ENCODE measurements around the gene DEPP1. TPM values are rescaled to one million over a fixed set of nuclear protein-coding genes. Genes with fewer than 3 reads are reported as not detected.

DEPP1 gene
- total and polyA plus RNA-seq, 2 donors (not counting 3 experiments of a cell fraction or from before 2014, with no cell fraction given) = 364 to 951 TPM

DNA sequence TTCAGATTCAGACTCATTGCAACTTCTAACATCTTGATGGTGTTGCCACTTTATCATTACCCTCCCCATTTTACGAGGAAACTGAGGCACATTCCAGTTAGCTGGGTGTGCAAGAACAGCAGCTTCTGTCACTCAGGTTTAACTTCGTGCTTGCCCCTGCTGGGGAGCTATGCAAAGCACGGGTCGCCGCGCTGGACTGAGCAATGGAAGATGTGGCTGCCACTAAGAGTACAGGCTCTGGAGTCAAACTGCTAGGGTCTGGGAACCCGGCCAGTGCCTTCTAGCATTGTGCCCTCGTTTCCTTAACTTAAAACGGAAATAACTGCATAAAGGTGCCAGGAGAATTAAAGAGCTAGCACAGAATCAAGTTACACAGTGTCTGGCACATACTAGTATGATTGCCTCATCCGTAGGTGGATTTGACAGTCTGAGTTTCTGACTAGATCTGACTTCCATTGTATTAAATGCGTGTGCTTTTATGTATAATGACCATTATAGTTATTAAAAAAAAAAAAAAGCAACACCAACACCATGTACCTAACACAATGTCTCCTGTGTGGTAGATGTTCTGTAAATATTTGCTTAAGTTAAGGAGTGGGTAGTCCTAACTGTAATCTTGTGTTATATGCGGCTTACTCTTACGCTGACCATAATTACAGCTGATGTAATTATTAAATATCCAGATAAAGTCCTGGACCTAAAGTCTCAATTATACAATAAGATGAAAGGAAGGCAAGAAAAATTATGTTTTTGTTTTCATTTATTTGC, 23.0 kb upstream of the DEPP1 start:
- ChIA-PET CTCF (interaction anchor here (0.7 to 9.0 kb wide), 12 partner anchors 10 to 1020 kb away, joined by 3 to 62 read pairs (median 4); partner anchors contain the start of gene DEPP1), POLR2A (interaction anchor here (1.0 to 3.5 kb wide), 6 partner anchors 10 to 28 kb away, joined by 3 to 32 read pairs (median 6); partner anchors contain the start of gene DEPP1)
- FAIRE-seq (peak; percentile 88), DNase-seq (ENCODE audit: low read depth, low spot score) (peak; percentile 94)
- no peaks in the 10 kb centered on the region for H3K27me3 ChIP-seq (ENCODE audit: control insufficient read depth in 2 of 2, insufficient read depth in 2 of 2, low read length in 2 of 2)
- H2AFZ ChIP-seq (ENCODE audit: low read depth, low read length) = peak overlapping the region; percentile 23
- H3K4me1 ChIP-seq (ENCODE audit: control insufficient read depth, extremely low read depth, insufficient read depth, low read length) = peaks cover 25% of the 10 kb centered on the region
- peak overlapping the region; percentile 34 to 86 (median 48) for H3K4me3 ChIP-seq (replicated peaks in 1 of 3; ENCODE audit: insufficient read depth in 1 of 3, low read depth in 1 of 3, low read length in 3 of 3)
- H3K9me1 ChIP-seq (replicated peaks; ENCODE audit: control insufficient read depth, extremely low read depth, insufficient read depth, low read length) = no peaks in the 10 kb centered on the region
- H3K4me2 ChIP-seq (ENCODE audit: insufficient read depth, low read length) = peak overlapping the region; percentile 97
- peak overlapping the region; percentile 89 for H3K27ac ChIP-seq (ENCODE audit: insufficient read depth, low read depth, low read length)
- H4K20me1 ChIP-seq (replicated peaks; ENCODE audit: control insufficient read depth, extremely low read depth, insufficient read depth, low read length) = no peaks in the 10 kb centered on the region
- no peaks in the 10 kb centered on the region for H3K9me3 ChIP-seq (replicated peaks; ENCODE audit: control insufficient read depth, insufficient read depth, low read length)
- BruUV-seq (replicated peaks) = no TSS peak
- intact Hi-C loops (cut with micrococcal nuclease) (loop anchor here (1.0 to 10.0 kb wide), 4 partner anchors 42 to 1023 kb away; partner anchors contain the start of gene RASSF4), dilution Hi-C loops (cut with MboI; ENCODE audit: extremely low pct_ligation_motif_present, low sequenced_read_pairs) (no loop called here)
- peak; percentile 53 for TF ChIP-seq POLR2A (IDR thresholded peaks at IDR 0.05; ENCODE audit: low read depth, low read length)
- peak; percentile 72 for TF ChIP-seq POLR2AphosphoS5 (IDR thresholded peaks at IDR 0.05; ENCODE audit: insufficient read depth, low read depth, low read length)
- no peak for TF ChIP-seq FOS (IDR thresholded peaks at IDR 0.05; ENCODE audit: borderline replicate concordance, insufficient read depth, low read length)
- no peak for TF ChIP-seq MYC (IDR thresholded peaks at IDR 0.05; ENCODE audit: low read depth, low read length)
- no peak for TF ChIP-seq GATA2 (IDR thresholded peaks at IDR 0.05; ENCODE audit: insufficient read depth, insufficient read length, low read depth, low read length)
- TF ChIP-seq EZH2 (IDR thresholded peaks at IDR 0.05; ENCODE audit: borderline replicate concordance, low read depth, low read length, severe bottlenecking) = no peak
- peak; percentile 13 for TF ChIP-seq JUN (IDR thresholded peaks at IDR 0.05; ENCODE audit: borderline replicate concordance, insufficient read depth, insufficient read length, low read depth)
- TF ChIP-seq, protein P1, sequence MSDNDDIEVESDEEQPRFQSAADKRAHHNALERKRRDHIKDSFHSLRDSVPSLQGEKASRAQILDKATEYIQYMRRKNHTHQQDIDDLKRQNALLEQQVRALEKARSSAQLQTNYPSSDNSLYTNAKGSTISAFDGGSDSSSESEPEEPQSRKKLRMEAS (IDR thresholded peaks at IDR 0.05; ENCODE audit: insufficient read depth, insufficient read length) = no peak
- TF ChIP-seq, protein P2, sequence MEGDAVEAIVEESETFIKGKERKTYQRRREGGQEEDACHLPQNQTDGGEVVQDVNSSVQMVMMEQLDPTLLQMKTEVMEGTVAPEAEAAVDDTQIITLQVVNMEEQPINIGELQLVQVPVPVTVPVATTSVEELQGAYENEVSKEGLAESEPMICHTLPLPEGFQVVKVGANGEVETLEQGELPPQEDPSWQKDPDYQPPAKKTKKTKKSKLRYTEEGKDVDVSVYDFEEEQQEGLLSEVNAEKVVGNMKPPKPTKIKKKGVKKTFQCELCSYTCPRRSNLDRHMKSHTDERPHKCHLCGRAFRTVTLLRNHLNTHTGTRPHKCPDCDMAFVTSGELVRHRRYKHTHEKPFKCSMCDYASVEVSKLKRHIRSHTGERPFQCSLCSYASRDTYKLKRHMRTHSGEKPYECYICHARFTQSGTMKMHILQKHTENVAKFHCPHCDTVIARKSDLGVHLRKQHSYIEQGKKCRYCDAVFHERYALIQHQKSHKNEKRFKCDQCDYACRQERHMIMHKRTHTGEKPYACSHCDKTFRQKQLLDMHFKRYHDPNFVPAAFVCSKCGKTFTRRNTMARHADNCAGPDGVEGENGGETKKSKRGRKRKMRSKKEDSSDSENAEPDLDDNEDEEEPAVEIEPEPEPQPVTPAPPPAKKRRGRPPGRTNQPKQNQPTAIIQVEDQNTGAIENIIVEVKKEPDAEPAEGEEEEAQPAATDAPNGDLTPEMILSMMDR (IDR thresholded peaks at IDR 0.05; ENCODE audit: extremely low read depth in 1 of 2, insufficient read depth in 1 of 2, low read depth in 1 of 2, low read length in 2 of 2) = peak in 1 of 2 donors; percentile 35
- H3K79me2 ChIP-seq (ENCODE audit: control insufficient read depth, insufficient read depth, low read length) = peaks cover 34% of the 10 kb centered on the region
- peak overlapping the region; percentile 91 for H3K9ac ChIP-seq (replicated peaks; ENCODE audit: extremely low read depth, insufficient read depth, low read length)
- H3K36me3 ChIP-seq (ENCODE audit: control insufficient read depth in 2 of 2, extremely low read depth in 1 of 2, insufficient read depth in 2 of 2, low read length in 2 of 2) = peaks cover 5 to 9% of the 10 kb centered on the region in 2 experiments
